COR-L47 (cell line): ENCODE measurements around the gene MAML2.

Experiments
- DNase-seq: peaks from one replicate; lab custom pipeline; 2025; lab: John Stamatoyannopoulos, UW

The MAML2 gene

GRCh38 chr11:96342961-96343711 is at the start of gene MAML2:
Gene MAML2, minus strand, starts transcription at chr11:96343195. Its CDS starts 1,300 bp downstream, at chr11:96341895.
- DNase-seq = peak; percentile 87

GRCh38 chr11:96391698-96392307 is 48.8 kb upstream of the MAML2 start:
- DNase-seq = no peak

GRCh38 chr11:96390488-96390792 is 47.4 kb upstream of the MAML2 start:
- no peak for DNase-seq

- DNase-seq = peak; percentile 90
These were observed 46.9 kb upstream of the MAML2 start, which contains the start of the genes CCDC82 and JRKL for GRCh38 chr11:96389720-96390487. Gene CCDC82, minus strand, starts transcription at chr11:96389912. Its CDS starts 5,165 bp downstream, at chr11:96384747. Gene JRKL, plus strand, starts transcription at chr11:96390013. Its CDS starts 637 bp downstream, at chr11:96390650.

GRCh38 chr11:96388891-96389719 is 46.1 kb upstream of the MAML2 start:
- DNase-seq = peak; percentile 65

- no peak for DNase-seq
These were observed 42.2 kb upstream of the MAML2 start for GRCh38 chr11:96385187-96385586.

- DNase-seq = peak; percentile 60
These were observed 41.2 kb upstream of the MAML2 start for GRCh38 chr11:96384156-96384555.

GRCh38 chr11:96376796-96377195 is 33.8 kb upstream of the MAML2 start:
- DNase-seq = no peak

- DNase-seq = no peak
These were observed 30.8 kb upstream of the MAML2 start for GRCh38 chr11:96373826-96374225.

GRCh38 chr11:96367342-96367741 is 24.3 kb upstream of the MAML2 start:
- DNase-seq = no peak

GRCh38 chr11:96366024-96366423 is 23.0 kb upstream of the MAML2 start:
- no peak for DNase-seq

- DNase-seq = no peak
These were observed 22.5 kb upstream of the MAML2 start for GRCh38 chr11:96365493-96365892.

GRCh38 chr11:96361778-96362177 is 18.8 kb upstream of the MAML2 start:
- no peak for DNase-seq

- no peak for DNase-seq
These were observed 15.3 kb upstream of the MAML2 start for GRCh38 chr11:96358321-96358720.

GRCh38 chr11:96357794-96358193 is 14.8 kb upstream of the MAML2 start:
- DNase-seq = no peak

- no peak for DNase-seq
These were observed 13.9 kb upstream of the MAML2 start for GRCh38 chr11:96356848-96357247.

- no peak for DNase-seq
These were observed 708 bp downstream of the MAML2 start for GRCh38 chr11:96342014-96342960.

- no peak for DNase-seq
These were observed 1.6 kb downstream of the MAML2 start for GRCh38 chr11:96341211-96342013.

- no peak for DNase-seq
These were observed 2.5 kb downstream of the MAML2 start for GRCh38 chr11:96340555-96340885.
